ENCODE measurements around the gene C16orf96.
A peak's percentile ranks its signal among the peaks of the same experiment; 100 is the strongest.

C16orf96 gene

GRCh38 chr16:4601036-4601863 is 45.1 kb downstream of the C16orf96 start:
- DNase-seq (ENCODE audit: low spot score): peak; percentile 57

GRCh38 chr16:4601864-4602186 is 45.7 kb downstream of the C16orf96 start:
- no peak for DNase-seq (ENCODE audit: low spot score)

- DNase-seq (ENCODE audit: low spot score): no peak
Observed at GRCh38 chr16:4602331-4602730, 46.2 kb downstream of the C16orf96 start.

GRCh38 chr16:4603624-4604170 is 47.6 kb downstream of the C16orf96 start:
- DNase-seq (ENCODE audit: low spot score): no peak

- no peak for DNase-seq (ENCODE audit: low spot score)
Observed at GRCh38 chr16:4604401-4604800, 48.3 kb downstream of the C16orf96 start.

- DNase-seq (ENCODE audit: low spot score): no peak
Observed at GRCh38 chr16:4606354-4606753, 50.2 kb downstream of the C16orf96 start.

- DNase-seq (ENCODE audit: low spot score): no peak
Observed at GRCh38 chr16:4607841-4608703, 51.9 kb downstream of the C16orf96 start.

- DNase-seq (ENCODE audit: low spot score): no peak
Observed at GRCh38 chr16:4608704-4608980, 52.5 kb downstream of the C16orf96 start.

GRCh38 chr16:4609200-4610010 is 53.3 kb downstream of the C16orf96 start:
- no peak for DNase-seq (ENCODE audit: low spot score)

GRCh38 chr16:4610011-4611005 is 54.2 kb downstream of the C16orf96 start:
- DNase-seq (ENCODE audit: low spot score): no peak

- DNase-seq (ENCODE audit: low spot score): no peak
Observed at GRCh38 chr16:4611337-4612021, 55.3 kb downstream of the C16orf96 start.

- no peak for DNase-seq (ENCODE audit: low spot score)
Observed at GRCh38 chr16:4612474-4612931, 56.4 kb downstream of the C16orf96 start.

- no peak for DNase-seq (ENCODE audit: low spot score)
Observed at GRCh38 chr16:4612977-4613635, 57.0 kb downstream of the C16orf96 start.

- DNase-seq (ENCODE audit: low spot score): no peak
Observed at GRCh38 chr16:4613636-4614570, 57.8 kb downstream of the C16orf96 start.

GRCh38 chr16:4614571-4615383 is 58.6 kb downstream of the C16orf96 start, which contains the start of gene UBALD1:
Gene UBALD1 (minus strand): TSS chr16:4614888. CDS start chr16:4614797, 91 bp downstream.
- DNase-seq (ENCODE audit: low spot score): peak; percentile 83

GRCh38 chr16:4615384-4616046 is 59.4 kb downstream of the C16orf96 start:
- no peak for DNase-seq (ENCODE audit: low spot score)
